Breast epithelium (tissue), 3 donors: ENCODE data around the gene TMEM191C.
"Not testable (repeated sequence)": the region's sequence is repeated elsewhere in the genome, so short reads cannot be mapped to it uniquely, and the experiment has no call there.

ENCODE experiments used
- CTCF ChIP-seq, 3 donors: fragments of 450-650 bp; IDR thresholded peaks; one replicate each; pipeline ENCODE4 v1.5.1; 2016 to 2017; ENCODE audit warnings: antibody characterized with exemption in 3 of 3, mild to moderate bottlenecking in 3 of 3, moderate library complexity in 3 of 3
- POLR2A ChIP-seq: fragments of 450-650 bp; IDR thresholded peaks from one replicate; pipeline ENCODE4 v1.6.1; 2016; ENCODE audit warnings: antibody characterized with exemption, mild to moderate bottlenecking, moderate library complexity

DNA sequence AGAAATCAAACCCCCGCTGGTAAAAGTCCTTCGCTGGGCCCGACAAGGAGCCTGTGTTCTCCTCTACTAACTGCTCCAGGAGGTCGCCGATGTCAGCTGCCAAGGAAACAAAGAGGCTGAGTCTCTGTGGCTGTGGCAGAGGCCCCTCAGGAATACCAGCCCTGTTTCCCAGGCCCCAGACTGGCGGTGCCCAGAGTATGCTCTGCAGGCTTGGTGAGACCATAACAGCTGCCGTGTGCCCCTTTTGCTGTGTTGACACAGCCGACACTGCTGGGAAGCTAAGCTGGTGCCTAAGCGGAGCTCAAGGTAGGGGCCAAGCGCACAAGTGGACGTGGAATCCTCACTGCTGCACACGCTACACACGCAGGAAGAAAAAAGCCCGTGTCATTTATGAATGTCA, 16.9 kb downstream of the TMEM191C start:
- not testable (repeated sequence) for TF ChIP-seq CTCF (IDR thresholded peaks at IDR 0.05); POLR2A
